KG1 (cell line): Measurements from ENCODE around the gene PPP1R3C.

Experiments used
- DNase-seq: peaks from one replicate; lab custom pipeline; 2025; lab: John Stamatoyannopoulos, UW

PPP1R3C gene

DNA sequence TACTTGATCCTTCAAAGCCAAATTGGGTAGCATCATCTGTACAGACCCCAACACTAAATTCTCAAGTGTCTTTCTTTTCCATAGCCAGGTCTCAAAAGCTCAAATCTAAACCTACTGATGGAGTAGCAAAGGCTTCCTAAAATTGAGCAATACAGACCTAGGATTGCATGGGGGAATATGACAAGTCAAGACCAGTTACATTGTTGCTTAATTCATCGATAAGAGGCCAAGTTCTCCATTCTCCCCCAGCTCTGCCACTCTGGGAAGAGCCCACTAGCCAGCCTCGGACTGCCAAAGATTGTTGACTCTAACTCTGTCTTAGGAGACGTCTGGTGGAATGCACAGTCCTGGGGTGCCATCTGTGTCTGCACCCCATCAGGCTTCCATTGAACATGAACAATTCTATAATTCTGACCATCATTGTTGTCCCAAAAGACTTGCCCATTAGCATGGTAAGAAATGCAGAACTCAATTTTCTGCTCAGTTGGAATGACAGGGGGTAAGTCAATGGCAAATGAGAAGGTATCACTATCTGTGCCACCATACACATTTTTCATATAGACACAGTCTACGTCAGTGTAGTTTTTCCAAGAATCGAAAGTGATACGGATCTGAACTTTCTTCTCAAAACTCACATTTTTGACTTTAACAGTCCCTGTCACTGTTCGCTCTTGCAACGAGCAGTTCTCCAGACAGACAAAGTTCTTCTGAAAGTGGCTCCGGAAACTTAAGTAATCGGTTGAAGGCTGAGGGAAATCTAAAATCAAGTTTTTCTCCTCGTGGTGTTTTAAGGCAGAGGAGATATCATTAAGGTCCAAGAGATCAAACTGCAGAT lies 2.9 kb downstream of the PPP1R3C start:
- no peak for DNase-seq

DNA sequence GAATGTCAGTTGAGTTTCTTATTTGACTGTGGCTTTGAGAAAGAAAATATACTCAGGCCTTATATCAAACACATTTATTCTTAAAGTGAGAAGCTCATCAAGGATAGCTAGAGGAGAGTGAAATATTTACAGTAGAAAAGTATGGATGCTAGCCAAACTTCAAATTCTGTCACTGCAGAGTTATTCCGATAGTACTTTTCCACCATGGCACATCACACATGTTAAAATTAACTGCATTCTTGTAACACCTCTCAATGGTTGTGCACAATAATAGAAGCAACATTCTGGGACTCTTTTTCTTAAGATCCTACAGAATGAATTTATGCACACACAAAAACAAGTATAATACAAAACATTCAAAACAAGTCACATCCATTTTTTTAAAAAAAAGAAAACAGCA lies 4.5 kb downstream of the PPP1R3C start:
- no peak for DNase-seq

DNA sequence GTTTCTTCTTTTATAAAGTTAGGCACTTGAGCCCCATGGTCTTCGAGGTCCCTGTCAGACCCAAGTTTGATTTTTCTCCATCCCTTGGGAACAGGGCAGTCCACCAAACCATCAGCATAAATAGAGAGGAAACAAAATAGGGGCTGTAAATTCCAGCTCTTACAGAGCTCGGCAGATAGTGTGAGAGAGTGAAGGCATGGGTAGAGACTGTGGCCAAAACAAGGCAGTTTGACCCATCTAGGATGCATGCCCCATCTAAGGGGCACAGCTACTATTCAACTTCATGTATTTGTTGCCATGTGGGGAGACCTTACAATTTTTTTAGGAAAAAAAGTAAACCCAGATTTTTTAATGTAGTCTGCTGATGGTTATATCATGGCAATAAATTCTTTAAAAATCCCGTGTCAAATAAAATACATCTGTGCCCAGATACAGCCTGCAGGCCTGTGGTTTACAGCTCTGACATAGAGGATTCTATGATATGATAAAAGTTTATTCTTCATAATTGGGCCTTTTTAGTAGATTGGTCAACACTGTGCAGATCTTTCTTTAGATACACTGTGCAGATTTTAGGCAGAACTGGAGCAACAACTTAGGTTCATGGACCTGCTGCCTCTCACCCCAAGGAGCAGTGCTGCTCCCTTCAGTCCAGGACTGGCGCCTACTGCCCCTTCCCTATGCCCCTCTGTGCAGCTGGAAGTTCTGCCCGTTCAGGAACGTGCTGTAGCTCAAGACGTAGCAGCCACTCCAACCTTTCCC lies 5.3 kb downstream of the PPP1R3C start:
- no peak for DNase-seq

DNA sequence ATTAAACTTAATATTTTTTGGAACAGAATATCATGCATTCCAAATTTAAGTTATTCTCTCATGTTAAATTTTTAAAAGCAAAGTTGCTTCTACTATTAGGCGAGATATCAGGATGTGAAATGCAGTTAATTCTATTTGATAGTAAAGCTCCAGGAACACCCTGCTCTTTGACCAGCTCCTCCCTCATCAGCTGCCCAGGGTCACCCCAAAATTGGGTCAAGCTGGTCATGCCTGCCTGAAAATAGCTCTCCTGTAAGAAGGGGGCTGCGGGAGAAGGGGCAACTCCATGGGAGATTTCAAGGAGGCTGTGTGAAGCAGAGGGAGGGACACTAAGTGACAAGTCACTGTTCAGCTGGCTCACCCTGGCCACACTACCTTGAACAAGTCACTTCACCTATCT lies 5.9 kb downstream of the PPP1R3C start:
- no peak for DNase-seq

DNA sequence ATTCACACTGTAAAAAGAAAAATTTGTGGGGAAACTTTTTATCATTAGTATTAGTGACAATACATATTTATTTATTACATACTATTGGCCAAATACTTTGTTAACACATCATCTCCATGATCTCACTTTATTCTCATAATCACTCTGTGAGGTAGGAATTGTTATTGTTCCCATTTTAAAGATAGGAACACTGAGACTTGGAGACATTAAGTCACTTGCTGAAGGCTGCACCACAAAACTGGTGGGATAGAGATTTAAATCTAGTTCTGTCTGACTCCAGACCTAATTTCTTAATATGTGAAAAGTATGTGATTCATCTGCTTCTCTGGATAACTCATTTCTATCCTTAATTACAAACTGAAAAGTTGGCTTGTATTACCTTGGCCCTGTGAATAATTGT lies 8.2 kb downstream of the PPP1R3C start:
- no peak for DNase-seq

DNA sequence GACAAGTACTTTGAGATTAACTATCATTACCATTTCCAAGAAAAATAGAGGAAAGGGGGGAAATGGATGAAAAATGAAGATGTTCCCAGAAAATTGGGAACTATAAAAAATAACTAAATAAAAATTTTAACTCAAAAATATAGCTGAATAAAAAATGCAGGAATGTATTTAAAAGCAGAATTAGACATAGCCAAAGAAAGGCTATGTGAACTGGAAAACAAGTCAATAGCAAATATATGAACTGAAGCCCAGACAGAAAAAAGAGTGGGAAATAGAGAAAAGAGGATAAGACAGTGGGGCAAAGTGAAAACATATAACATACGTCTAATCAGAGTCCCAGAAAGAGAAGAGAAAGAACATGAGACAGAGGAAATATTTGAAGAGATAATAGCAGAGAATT lies 10.3 kb downstream of the PPP1R3C start:
- no peak for DNase-seq

DNA sequence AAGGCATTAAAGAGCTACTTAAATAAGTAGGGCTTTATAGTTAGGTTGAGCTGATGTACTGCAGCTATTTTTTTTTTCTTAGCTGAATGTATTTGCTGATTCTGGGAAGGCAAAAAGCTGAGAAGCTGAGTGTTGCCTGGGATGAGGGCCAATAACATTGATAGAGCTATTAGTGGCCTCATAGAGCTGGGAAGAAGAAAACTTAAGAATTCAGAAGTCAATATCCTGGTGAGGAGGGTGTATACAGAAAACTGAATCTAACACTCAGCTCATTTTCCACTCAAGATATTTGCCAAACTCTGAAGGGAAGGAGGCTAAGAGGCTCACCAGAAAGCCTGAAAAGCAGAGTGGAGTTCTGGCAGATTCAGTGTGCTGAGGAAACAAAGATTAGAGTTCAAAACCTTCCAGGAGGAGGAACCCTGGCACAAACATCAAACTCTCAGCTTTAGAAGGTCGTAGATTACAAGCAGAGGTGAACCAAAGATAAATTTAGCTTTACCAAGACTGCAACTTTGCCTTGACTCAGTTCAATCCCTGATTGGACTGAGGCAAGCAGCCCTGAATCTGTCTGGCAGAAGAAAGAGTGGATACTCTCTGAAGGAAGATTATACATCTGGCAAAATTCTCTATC lies 11.3 kb downstream of the PPP1R3C start:
- no peak for DNase-seq

DNA sequence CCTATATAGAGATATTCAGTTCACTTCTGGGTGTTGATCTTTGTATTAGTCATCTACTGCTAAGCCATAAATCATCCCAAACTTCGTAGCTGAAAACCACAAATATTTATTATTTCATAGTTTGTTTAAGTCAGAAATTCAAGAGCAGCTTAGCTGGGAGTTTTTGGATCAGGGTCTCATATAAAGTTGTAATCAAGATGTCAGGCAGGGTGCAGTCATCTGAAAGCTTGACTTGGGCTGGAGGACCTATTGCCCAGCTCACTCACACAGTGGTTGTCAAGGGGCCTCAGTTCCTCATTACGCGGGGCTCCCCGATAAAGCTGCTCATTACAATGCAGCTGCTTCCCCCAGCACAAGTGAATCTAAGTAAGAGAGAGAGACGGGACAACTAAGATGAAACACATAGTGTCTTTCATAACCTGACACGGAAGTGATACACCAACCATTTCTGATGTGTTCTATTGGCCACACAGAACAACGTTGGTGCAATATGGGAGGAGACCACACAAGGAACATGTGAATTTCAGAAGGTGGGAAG lies 15.7 kb downstream of the PPP1R3C start:
- DNase-seq = no peak

DNA sequence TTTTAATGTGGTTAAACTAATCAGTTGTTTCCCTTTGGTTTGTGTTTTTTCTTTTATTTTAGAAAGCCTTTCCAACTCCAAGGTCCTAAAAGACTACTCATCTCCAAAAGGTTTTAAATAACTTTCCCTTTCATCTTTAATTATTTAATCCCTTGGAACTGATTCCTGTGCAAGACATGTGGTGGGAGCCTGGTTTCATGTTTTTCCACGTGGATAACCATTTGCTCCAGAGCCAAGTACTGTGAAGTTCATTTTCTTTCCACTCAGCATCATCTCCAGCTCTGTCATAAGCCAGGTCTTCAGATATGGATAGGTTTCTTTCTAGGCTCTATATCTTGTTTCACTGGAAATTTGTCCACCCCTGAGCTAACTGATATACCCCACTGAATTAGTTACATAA lies 16.7 kb downstream of the PPP1R3C start:
- DNase-seq = no peak

DNA sequence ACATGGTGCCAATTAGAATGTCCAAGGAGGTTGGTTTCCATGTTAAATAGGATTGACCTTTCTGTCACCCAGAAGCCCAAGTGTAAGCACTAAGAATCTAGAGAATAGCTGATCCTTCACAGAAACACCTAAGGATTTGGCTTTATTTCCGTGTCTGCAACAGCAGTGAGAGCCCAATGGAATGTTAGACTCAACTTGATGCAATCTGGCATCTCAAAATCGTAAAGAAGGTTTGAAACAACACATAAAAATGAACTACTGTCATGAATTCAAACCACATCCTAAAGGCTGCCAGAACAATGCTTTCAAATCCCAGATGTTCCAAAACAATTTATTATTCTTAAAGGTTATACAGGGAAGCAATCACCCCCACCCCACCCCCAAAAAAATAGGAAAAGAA lies 18.6 kb downstream of the PPP1R3C start:
- no peak for DNase-seq

DNA sequence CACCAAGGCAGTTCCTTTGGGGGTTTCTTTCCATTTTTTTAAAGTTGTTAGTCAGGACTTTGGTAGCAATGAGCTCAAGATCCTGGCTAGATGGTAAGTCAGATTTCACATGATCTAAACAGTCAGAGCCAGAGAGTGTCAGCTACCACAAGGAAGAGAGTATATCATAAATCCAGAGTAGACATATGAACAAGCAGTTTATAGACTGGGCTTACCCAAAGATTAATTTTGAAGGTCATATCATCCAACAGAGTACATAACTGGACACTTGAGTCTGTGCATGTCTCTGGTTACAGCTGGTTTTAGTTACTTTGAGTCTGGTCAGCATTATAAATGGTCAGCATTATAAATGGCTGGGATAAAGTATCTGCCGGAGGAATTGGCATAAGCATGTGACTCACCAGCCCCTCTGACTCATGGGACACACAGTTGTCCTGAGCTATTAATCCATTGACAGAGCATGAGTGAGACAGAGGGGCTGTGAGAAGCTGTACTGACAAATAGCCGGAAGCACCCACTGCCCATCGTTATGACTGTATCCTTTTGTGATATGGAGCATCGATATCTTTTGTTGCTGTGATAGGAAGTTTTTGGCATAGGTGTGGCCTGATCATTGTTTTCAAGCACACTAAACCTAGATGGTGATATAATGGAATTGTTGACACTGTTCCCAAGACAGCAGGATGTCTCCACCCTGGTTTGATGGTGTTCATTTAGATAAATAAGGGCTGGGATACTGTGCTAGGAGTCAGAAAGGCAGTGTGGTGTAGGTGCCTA lies 19.3 kb downstream of the PPP1R3C start:
- DNase-seq = no peak

DNA sequence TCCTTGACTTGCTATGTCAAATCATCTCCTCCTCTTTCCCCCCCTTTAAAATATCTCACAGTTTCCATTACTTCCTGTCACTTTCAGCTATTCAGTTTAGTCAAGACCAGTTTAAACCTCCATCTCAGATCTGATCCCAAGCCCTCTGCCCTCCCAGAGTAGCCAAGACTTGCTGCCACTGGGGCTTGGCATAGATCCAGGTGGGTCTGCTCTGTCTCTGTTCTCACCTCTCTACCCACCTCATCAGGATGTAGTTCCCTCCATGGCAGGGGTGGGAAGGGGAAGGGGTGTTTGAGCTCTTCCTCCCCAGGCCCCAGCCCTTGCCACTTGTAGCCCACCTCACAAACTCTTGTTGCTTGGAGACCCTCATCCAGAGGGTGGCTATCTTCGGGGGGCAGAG lies 22.0 kb downstream of the PPP1R3C start:
- DNase-seq = no peak

DNA sequence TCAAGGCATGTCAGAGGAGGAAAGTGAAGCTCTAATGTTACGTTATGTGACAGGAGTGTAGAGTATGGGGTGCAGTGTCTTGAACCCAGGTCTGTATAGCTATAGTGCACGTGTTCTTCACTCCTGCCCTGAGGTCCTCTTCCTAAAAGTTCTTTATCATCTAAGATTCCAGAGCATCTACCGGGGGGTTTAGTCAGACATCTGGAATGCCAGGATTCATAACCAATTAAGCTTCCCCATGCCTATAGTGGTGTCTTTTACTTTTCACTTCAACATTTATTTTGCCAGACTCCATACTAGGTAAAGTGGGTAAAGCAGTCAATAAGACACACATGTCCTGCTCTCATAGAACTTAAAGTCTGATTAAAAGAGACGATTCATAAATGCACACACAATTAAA lies 22.4 kb downstream of the PPP1R3C start:
- no peak for DNase-seq

DNA sequence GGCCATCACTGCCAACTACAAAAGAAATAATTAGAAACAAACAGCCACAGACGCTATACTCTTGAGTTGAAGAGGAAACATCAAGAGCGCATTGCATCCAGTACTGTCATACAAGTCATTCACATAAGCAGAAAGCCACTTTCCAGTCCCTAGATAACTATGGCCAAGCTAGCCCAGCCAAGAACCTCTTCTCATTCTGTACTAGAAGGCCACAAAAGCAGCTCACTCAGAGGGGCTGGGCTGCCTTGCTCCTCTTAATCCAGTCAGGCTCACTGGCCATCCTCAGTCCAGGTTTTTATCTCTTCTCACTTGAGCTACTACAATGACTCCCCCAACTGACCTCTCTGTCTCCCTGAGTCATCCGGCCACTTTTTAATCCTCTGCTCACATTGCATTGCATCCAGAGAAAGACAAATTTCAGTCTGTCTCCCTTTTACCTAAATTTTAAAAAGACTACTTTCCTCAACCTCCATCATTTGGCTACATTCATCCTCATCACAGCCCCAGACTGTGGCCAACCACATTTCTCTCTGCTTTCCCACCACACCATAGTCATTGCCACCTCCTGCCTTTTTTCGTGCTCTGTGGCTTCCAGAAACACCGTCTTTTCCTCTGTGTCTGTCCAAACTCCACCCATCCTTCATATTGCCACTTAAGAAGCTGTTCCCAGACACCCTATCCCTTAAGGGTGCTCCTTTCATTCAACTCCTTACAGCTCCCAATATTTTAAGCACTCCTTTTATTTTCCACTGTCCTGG lies 25.0 kb downstream of the PPP1R3C start:
- DNase-seq = no peak

DNA sequence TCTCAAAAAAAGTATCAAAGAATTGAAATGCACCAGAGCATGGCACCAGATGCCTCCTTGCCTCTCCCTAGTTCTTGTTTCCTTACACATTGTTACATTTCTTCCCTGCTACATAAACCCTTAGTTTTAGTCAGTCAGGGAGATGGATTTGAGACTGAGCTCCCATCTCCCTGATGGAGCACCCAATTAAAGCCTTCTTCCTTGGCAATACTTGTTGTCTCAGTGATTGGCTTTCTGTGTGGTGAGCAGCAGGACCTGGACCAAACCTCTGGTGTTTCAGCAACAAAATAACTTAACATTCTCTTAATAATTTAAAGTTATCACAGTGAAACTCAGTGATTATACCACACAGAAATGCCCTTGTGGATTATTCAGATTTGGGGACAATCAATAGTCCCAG lies 26.9 kb downstream of the PPP1R3C start:
- no peak for DNase-seq

DNA sequence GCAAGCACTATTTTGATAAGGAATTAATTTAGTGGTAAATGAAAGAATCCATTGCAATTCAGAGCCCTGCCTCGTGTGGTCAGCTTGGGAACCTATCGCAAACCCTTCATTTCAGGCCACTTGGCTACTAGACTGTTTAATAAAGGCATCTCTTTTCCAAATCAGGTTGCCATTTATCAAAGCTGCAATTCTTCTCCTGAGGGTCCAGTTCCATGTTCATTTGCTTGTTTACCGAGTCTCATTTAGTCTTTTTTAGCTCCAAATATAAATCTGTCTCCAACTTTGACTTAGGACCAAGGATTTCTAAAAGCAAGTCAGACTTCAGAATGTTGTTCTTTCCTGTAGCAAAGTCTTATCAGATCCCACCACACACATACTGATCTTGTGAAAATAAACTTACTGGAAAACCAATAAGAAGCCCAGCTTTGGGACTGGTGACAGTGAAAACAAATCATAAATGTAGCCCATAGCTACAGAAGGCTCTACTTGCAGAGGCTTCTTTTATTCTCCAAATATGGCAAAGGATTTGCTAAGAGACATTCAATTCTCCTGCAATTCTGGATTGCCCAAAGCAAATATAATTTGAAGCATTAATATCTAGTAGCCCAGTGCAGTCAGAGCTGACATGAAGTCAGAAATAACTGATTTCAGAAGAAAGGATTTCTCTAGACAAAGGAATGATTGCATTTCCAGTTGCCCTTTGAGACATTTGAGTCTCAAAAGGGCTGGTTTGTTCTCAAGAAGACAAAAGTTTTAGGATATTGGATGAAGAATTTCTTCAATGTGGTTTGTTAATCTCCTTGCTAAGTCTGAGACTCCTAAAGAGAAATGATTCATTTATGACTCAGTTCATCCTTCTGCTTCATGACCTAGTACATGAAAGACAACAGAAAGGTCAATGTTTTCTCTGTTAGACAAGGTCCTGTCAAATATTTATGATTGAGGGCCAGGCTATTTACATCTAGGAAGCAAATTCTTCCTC lies 28.0 kb downstream of the PPP1R3C start:
- DNase-seq = no peak

DNA sequence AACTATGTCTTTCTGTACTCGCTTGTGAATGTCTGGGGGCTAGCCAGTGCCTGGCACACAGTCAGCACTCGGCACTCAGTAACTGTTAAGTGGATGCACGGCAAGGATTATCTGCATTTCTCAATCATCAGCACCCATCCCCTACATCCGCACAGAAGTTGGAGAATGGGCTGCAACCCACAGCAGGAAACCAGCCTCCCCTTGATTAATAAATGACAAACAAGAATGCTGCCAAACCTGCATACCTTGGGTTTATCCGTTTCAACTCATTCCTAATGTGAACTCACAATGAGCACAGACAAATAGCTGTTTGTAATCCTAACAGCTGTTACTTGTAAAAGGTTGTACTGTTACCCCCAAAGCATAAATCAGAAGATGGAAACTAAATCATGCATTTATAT lies 28.9 kb downstream of the PPP1R3C start:
- DNase-seq = no peak

DNA sequence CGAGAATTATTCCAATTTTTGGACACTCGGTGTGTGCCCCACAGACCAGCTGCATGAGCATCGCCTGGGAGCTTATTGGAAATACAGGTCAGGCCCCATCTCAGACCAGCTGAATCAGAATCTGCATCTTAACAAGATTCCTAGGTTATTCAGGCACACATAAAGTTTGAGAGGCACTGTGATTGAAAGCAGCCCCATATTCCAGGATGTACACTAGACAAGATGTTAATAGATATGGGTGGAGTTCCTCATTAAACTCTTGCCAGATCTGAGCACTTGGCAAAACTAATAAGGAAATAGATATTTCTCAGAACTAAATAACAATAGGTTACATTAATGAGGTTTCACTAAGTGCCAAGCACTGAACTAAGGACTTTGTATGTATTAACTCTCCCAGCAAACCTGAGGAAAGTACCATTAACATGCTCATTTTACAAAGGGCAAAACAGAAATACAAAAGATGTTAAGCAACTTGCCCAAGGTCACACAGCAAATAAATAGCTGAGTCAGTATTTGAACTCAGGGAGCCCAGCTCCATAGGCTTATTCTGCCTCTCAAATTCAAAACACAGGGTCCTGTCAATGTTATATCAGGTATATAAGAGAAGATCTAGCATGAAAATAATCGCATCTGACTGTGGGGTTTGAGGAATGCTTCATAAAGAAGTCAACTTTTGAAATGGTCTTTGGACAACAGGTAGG lies 29.9 kb downstream of the PPP1R3C start:
- DNase-seq = no peak

DNA sequence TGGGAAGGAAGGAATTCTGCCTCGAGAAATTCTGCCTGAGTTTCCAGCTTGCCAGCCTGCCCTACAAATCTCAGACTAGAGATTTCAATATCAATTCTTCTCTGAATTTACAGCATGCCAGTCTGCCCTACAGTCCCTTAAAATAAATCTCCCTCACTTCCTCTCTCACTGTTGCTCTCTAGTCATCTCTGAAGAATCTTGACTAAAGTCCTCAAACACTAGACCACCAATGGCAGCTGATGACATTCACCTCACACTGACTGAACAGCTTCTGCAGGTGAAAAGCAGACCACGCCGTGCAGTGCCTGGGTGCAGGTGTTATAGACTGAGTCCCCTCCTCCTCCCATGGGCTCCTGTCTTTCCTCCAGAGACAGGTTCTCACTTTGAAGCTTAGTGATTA lies 30.4 kb downstream of the PPP1R3C start:
- DNase-seq = no peak
